ENCODE data around the gene TIMP2.

GRCh38 chr17:78954684-78955083 lies 29.5 kb upstream of the TIMP2 start:
- TF ChIP-seq RBM22 (optimal IDR thresholded peaks at IDR 0.05; ENCODE audit: low read length) = no peak
- TF ChIP-seq POLR2A (IDR thresholded peaks at IDR 0.05; ENCODE audit: insufficient read depth in 1 of 2, low read depth in 2 of 2, low read length in 2 of 2) = no peak
- TF ChIP-seq CTCF (CRISPR knock-in tag; IDR thresholded peaks at IDR 0.05) = no peak
- TF ChIP-seq GZF1 (CRISPR knock-in tag; IDR thresholded peaks at IDR 0.05) = no peak
- no peak for TF ChIP-seq YY1 (IDR thresholded peaks at IDR 0.05; ENCODE audit: insufficient read depth, insufficient replicate concordance, low read depth, low read length)
- TF ChIP-seq ZNF639 (CRISPR knock-in tag; conservative IDR thresholded peaks at IDR 0.05) = no peak
- no peak for TF ChIP-seq ZNF274 (CRISPR knock-in tag; IDR thresholded peaks at IDR 0.05)
